Measurements from ENCODE around the gene NONO.
A peak's percentile ranks its signal among the peaks of the same experiment; 100 is the strongest.
"Not testable (repeated sequence)": the region's sequence is repeated elsewhere in the genome, so short reads cannot be mapped to it uniquely, and the experiment has no call there.

The NONO gene

DNA sequence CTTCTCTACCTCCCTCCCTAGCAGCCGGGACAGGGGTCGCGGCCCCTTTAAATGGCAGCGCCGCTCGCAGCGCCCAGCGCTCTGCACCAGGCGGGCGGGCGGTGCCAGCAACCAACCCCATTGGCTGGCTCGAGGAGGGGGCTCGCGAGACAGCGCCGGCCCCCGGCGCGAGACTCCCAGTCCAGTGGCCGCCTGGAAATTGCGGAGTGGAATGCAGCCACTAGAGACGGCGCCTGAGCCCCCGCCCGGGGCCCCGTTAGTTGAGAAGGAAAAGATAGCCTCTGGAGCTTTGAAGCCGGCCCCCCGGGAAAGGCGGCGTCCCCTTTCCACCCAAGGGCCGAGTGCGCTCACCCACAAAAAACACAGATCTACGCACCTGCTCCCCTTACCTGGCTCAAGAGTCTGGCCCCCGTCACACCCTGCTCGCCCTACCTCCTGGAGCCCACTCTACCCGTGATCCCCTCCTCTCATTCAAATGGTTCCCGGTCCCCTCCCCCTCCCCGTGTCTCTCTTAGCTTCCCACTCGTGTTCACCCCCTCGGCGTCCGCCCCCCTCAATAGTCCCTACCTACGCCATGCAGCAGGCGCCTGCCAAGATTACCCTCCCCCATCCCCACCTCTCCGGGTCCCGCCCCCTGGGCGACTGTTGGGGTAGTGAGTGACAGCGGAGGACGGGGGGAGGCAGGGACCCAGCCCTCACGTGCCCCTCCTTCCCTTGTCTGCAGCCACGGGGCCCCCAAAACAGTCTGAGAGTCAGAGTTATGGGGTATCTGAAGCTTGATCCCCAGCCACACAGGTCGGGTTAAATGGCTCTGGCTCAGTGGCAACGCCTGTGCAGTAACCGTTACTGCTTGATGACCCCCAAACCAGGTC lies 29.1 kb upstream of the NONO start, which contains the start of gene ZMYM3:
Gene ZMYM3 (minus strand): TSS at position 49 of the 872 bp plus-strand sequence. CDS start 885 bp downstream, outside the sequence.
- Histone ChIP-seq H3K79me1 (ENCODE audit: low read depth, low read length) (peaks cover 12% of the 10 kb centered on the region), H3K14ac (ENCODE audit: low read length) (no peak within 1 kb of the TSS), H3K4ac (ENCODE audit: low read length) (peak within 1 kb of the TSS; percentile 66), H2BK15ac (ENCODE audit: low read length) (peak within 1 kb of the TSS; percentile 64), H2AK5ac (ENCODE audit: low read depth, low read length) (no peak within 1 kb of the TSS), H3K4me2 (ENCODE audit: insufficient read depth, low read length, poor library complexity, severe bottlenecking) (peak within 1 kb of the TSS; percentile 54), H2BK5ac (ENCODE audit: low read length) (peak within 1 kb of the TSS; percentile 82), H2BK120ac (ENCODE audit: low read depth, low read length) (no peak within 1 kb of the TSS), H3K4me3 (ENCODE audit: low read length in 2 of 2) (peak within 1 kb of the TSS; percentile 75 to 93), H3K23ac (ENCODE audit: low read depth, low read length, poor library complexity) (no peak within 1 kb of the TSS), H3K4me1 (ENCODE audit: control insufficient read depth in 2 of 2, insufficient read depth in 1 of 2, low read depth in 1 of 2, low read length in 2 of 2) (peaks cover 11 to 13% of the 10 kb centered on the region in 2 donors), H4K91ac (ENCODE audit: low read depth, low read length, poor library complexity) (no peak within 1 kb of the TSS), H3K27me3 (ENCODE audit: control insufficient read depth in 3 of 3, insufficient read depth in 3 of 3, low read depth in 1 of 3, low read length in 3 of 3) (no peaks in the 10 kb centered on the region), H3K18ac (ENCODE audit: low read length) (peak within 1 kb of the TSS; percentile 92), H3K9me3 (replicated peaks in 1 of 2; ENCODE audit: control insufficient read depth in 2 of 2, insufficient read depth in 1 of 2, low read depth in 1 of 2, low read length in 2 of 2) (no peaks in the 10 kb centered on the region), H4K8ac (ENCODE audit: low read depth, low read length) (no peak within 1 kb of the TSS), H2AFZ (ENCODE audit: low read length) (peak within 1 kb of the TSS; percentile 83), H3K9ac (ENCODE audit: low read depth, low read length, poor library complexity) (peak within 1 kb of the TSS; percentile 90), H2BK12ac (ENCODE audit: low read length) (peak within 1 kb of the TSS; percentile 90), H3K36me3 (replicated peaks in 1 of 2; ENCODE audit: control insufficient read depth in 2 of 2, insufficient read depth in 2 of 2, low read length in 2 of 2) (peaks cover 13 to 32% of the 10 kb centered on the region in 2 donors), H3K27ac (replicated peaks; ENCODE audit: low read length) (peak within 1 kb of the TSS; percentile 88)
- peak; percentile 74 for DNase-seq (ENCODE audit: low spot score)
- WGBS, 2 donors (ENCODE audit: extremely low coverage in 2 of 2, insufficient read length in 2 of 2, insufficient replicate concordance in 1 of 2): no CpG with 5 or more reads among the region's 54 CpGs

DNA sequence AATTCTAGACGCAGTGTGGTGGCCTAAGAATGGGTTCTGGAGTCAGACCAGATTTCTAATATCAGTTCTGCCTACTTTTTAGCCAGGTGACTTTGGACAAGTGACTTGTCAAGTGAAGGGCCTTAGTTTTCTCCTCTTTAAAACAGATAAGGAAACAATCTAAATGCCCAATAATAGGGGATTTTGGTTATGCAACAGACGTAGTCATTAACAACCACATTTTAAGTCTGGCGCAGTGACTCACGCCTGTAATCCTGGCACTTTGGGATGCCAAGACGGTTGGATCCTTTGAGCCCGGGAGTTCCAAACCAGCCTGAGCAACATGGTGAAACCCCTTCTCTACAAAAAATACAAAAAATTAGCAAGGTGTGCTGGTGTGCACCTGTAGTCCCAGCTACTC lies 27.4 kb upstream of the NONO start:
- Histone ChIP-seq H4K8ac (ENCODE audit: low read depth, low read length) (no peak overlapping the region), H3K4me2 (ENCODE audit: insufficient read depth, low read length, poor library complexity, severe bottlenecking) (peak overlapping the region; percentile 32), H2AFZ (ENCODE audit: low read length) (no peak overlapping the region), H2AK5ac (ENCODE audit: low read depth, low read length) (no peak overlapping the region), H3K14ac (ENCODE audit: low read length) (no peak overlapping the region), H2BK12ac (ENCODE audit: low read length) (no peak overlapping the region), H3K9ac (ENCODE audit: low read depth, low read length, poor library complexity) (no peak overlapping the region), H3K27ac (replicated peaks; ENCODE audit: low read length) (peak overlapping the region; percentile 88), H2BK5ac (ENCODE audit: low read length) (no peak overlapping the region), H3K36me3 (replicated peaks in 1 of 2; ENCODE audit: control insufficient read depth in 2 of 2, insufficient read depth in 2 of 2, low read length in 2 of 2) (peaks cover 2 to 15% of the 10 kb centered on the region in 2 donors), H4K91ac (ENCODE audit: low read depth, low read length, poor library complexity) (no peak overlapping the region), H3K79me1 (ENCODE audit: low read depth, low read length) (peaks cover 4% of the 10 kb centered on the region), H3K18ac (ENCODE audit: low read length) (no peak overlapping the region), H3K27me3 (ENCODE audit: control insufficient read depth in 3 of 3, insufficient read depth in 3 of 3, low read depth in 1 of 3, low read length in 3 of 3) (no peaks in the 10 kb centered on the region), H2BK120ac (ENCODE audit: low read depth, low read length) (no peak overlapping the region), H3K9me3 (replicated peaks in 1 of 2; ENCODE audit: control insufficient read depth in 2 of 2, insufficient read depth in 1 of 2, low read depth in 1 of 2, low read length in 2 of 2) (no peaks in the 10 kb centered on the region), H3K4me1 (ENCODE audit: control insufficient read depth in 2 of 2, insufficient read depth in 1 of 2, low read depth in 1 of 2, low read length in 2 of 2) (peaks cover 11% of the 10 kb centered on the region in 2 donors), H2BK15ac (ENCODE audit: low read length) (no peak overlapping the region), H3K23ac (ENCODE audit: low read depth, low read length, poor library complexity) (no peak overlapping the region), H3K4ac (ENCODE audit: low read length) (no peak overlapping the region), H3K4me3 (ENCODE audit: low read length in 2 of 2) (no peak overlapping the region)
- no CpG with 5 or more reads among the region's 6 CpGs for WGBS, 2 donors (ENCODE audit: extremely low coverage in 2 of 2, insufficient read length in 2 of 2, insufficient replicate concordance in 1 of 2)
- no peak for DNase-seq (ENCODE audit: low spot score)

DNA sequence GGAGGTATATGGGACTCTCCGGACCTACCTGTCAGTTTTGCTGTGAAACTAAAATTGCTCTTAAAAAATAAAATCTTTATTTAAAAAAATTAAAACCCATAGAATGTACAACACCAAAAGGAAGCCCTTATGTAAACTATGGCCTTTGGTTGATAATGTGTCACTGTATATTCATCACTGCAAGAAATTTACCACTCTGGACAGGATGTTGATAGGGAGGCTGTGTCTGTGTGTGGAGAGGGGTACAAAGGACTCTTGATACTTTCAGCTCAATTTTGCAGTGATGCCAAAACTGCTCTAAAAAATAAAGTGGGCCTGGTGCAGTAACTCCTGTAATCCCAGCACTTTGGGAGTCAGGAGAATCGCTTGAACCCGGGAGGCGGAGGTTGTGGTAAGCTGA lies 26.6 kb upstream of the NONO start:
- Histone ChIP-seq H3K9ac (ENCODE audit: low read depth, low read length, poor library complexity) (no peak overlapping the region), H2BK5ac (ENCODE audit: low read length) (no peak overlapping the region), H3K9me3 (replicated peaks in 1 of 2; ENCODE audit: control insufficient read depth in 2 of 2, insufficient read depth in 1 of 2, low read depth in 1 of 2, low read length in 2 of 2) (no peaks in the 10 kb centered on the region), H2AFZ (ENCODE audit: low read length) (no peak overlapping the region), H3K4me2 (ENCODE audit: insufficient read depth, low read length, poor library complexity, severe bottlenecking) (no peak overlapping the region), H4K91ac (ENCODE audit: low read depth, low read length, poor library complexity) (no peak overlapping the region), H3K79me1 (ENCODE audit: low read depth, low read length) (peaks cover 4% of the 10 kb centered on the region), H3K18ac (ENCODE audit: low read length) (no peak overlapping the region), H3K23ac (ENCODE audit: low read depth, low read length, poor library complexity) (no peak overlapping the region), H3K4me1 (ENCODE audit: control insufficient read depth in 2 of 2, insufficient read depth in 1 of 2, low read depth in 1 of 2, low read length in 2 of 2) (peaks cover 8 to 11% of the 10 kb centered on the region in 2 donors), H3K36me3 (replicated peaks in 1 of 2; ENCODE audit: control insufficient read depth in 2 of 2, insufficient read depth in 2 of 2, low read length in 2 of 2) (peaks cover 1 to 8% of the 10 kb centered on the region in 2 donors), H3K4me3 (ENCODE audit: low read length in 2 of 2) (no peak overlapping the region), H4K8ac (ENCODE audit: low read depth, low read length) (no peak overlapping the region), H3K27ac (replicated peaks; ENCODE audit: low read length) (no peak overlapping the region), H2AK5ac (ENCODE audit: low read depth, low read length) (no peak overlapping the region), H3K14ac (ENCODE audit: low read length) (no peak overlapping the region), H3K4ac (ENCODE audit: low read length) (no peak overlapping the region), H2BK15ac (ENCODE audit: low read length) (no peak overlapping the region), H3K27me3 (ENCODE audit: control insufficient read depth in 3 of 3, insufficient read depth in 3 of 3, low read depth in 1 of 3, low read length in 3 of 3) (no peaks in the 10 kb centered on the region), H2BK120ac (ENCODE audit: low read depth, low read length) (no peak overlapping the region), H2BK12ac (ENCODE audit: low read length) (no peak overlapping the region)
- whole genome bisulfite sequencing, 2 donors (ENCODE audit: extremely low coverage in 2 of 2, insufficient read length in 2 of 2, insufficient replicate concordance in 1 of 2): no CpG with 5 or more reads among the region's 4 CpGs
- no peak for DNase-seq (ENCODE audit: low spot score)

DNA sequence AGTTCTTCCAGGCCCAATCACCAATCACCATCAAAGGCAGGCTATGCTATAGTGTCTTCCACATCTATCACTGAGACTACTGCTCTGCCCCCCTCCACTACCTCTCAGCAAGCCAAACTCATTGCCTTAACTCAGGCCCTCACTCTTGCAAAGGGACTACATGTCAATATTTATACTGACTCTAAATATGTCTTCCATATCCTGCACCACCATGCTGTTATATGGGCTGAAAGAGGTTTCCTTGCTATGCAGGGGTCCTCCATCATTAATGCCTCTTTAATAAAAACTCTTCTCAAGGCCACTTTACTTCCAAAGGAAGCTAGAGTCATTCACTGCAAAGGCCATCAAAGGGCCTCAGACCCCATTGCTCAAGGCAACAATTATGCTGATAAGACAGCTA lies 14.8 kb upstream of the NONO start:
- not testable (repeated sequence) for H3K4ac ChIP-seq (ENCODE audit: low read length); H3K14ac ChIP-seq (ENCODE audit: low read length); H2AFZ ChIP-seq (ENCODE audit: low read length); H2AK5ac ChIP-seq (ENCODE audit: low read depth, low read length); H3K36me3 ChIP-seq (replicated peaks in 1 of 2; ENCODE audit: control insufficient read depth in 2 of 2, insufficient read depth in 2 of 2, low read length in 2 of 2); H3K9me3 ChIP-seq (replicated peaks in 1 of 2; ENCODE audit: control insufficient read depth in 2 of 2, insufficient read depth in 1 of 2, low read depth in 1 of 2, low read length in 2 of 2); H2BK12ac ChIP-seq (ENCODE audit: low read length); H3K27ac ChIP-seq (replicated peaks; ENCODE audit: low read length); H3K23ac ChIP-seq (ENCODE audit: low read depth, low read length, poor library complexity); H3K9ac ChIP-seq (ENCODE audit: low read depth, low read length, poor library complexity); H3K27me3 ChIP-seq (ENCODE audit: control insufficient read depth in 3 of 3, insufficient read depth in 3 of 3, low read depth in 1 of 3, low read length in 3 of 3); H3K4me2 ChIP-seq (ENCODE audit: insufficient read depth, low read length, poor library complexity, severe bottlenecking); DNase-seq (ENCODE audit: low spot score); H4K8ac ChIP-seq (ENCODE audit: low read depth, low read length); H3K4me1 ChIP-seq (ENCODE audit: control insufficient read depth in 2 of 2, insufficient read depth in 1 of 2, low read depth in 1 of 2, low read length in 2 of 2); H3K4me3 ChIP-seq (ENCODE audit: low read length in 2 of 2); H2BK120ac ChIP-seq (ENCODE audit: low read depth, low read length); H2BK5ac ChIP-seq (ENCODE audit: low read length); H2BK15ac ChIP-seq (ENCODE audit: low read length); H4K91ac ChIP-seq (ENCODE audit: low read depth, low read length, poor library complexity); H3K79me1 ChIP-seq (ENCODE audit: low read depth, low read length); H3K18ac ChIP-seq (ENCODE audit: low read length)
